ENCODE data around the gene DIP2C.

DNA sequence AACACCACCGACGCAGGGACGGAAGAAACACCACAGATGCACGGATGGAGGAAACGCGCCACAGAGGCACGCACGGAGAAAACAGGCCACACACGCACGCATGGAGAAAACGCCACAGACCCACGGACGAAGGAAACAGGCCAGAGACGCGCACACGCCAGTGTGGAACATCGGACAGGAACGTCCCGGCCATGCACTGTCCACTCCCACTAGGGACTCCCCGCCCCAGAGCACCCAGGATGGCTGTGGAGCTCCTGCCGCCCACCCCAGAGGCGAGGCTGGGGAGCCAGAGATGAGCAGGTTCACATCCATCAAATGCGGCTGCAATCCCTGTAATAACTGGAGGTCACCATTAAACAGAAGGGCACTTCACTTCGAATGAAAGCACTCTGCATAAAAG lies 17.3 kb downstream of the DIP2C start:
- TF ChIP-seq EZH2 (IDR thresholded peaks at IDR 0.05) (no peak), EZH2phosphoT487 (IDR thresholded peaks at IDR 0.05) (no peak)
- TF ChIP-seq, protein P1, sequence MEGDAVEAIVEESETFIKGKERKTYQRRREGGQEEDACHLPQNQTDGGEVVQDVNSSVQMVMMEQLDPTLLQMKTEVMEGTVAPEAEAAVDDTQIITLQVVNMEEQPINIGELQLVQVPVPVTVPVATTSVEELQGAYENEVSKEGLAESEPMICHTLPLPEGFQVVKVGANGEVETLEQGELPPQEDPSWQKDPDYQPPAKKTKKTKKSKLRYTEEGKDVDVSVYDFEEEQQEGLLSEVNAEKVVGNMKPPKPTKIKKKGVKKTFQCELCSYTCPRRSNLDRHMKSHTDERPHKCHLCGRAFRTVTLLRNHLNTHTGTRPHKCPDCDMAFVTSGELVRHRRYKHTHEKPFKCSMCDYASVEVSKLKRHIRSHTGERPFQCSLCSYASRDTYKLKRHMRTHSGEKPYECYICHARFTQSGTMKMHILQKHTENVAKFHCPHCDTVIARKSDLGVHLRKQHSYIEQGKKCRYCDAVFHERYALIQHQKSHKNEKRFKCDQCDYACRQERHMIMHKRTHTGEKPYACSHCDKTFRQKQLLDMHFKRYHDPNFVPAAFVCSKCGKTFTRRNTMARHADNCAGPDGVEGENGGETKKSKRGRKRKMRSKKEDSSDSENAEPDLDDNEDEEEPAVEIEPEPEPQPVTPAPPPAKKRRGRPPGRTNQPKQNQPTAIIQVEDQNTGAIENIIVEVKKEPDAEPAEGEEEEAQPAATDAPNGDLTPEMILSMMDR (IDR thresholded peaks at IDR 0.05), result no peak

All from neural progenitor cell (in vitro differentiated cells).